Measurements from ENCODE around the gene SUGCT.

GRCh38 chr7:40298421-40298820 lies 163.6 kb downstream of the SUGCT start:
- TF ChIP-seq, protein P1, sequence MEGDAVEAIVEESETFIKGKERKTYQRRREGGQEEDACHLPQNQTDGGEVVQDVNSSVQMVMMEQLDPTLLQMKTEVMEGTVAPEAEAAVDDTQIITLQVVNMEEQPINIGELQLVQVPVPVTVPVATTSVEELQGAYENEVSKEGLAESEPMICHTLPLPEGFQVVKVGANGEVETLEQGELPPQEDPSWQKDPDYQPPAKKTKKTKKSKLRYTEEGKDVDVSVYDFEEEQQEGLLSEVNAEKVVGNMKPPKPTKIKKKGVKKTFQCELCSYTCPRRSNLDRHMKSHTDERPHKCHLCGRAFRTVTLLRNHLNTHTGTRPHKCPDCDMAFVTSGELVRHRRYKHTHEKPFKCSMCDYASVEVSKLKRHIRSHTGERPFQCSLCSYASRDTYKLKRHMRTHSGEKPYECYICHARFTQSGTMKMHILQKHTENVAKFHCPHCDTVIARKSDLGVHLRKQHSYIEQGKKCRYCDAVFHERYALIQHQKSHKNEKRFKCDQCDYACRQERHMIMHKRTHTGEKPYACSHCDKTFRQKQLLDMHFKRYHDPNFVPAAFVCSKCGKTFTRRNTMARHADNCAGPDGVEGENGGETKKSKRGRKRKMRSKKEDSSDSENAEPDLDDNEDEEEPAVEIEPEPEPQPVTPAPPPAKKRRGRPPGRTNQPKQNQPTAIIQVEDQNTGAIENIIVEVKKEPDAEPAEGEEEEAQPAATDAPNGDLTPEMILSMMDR (conservative IDR thresholded peaks at IDR 0.05; ENCODE audit: low read depth, low read length): no peak
- TF ChIP-seq EZH2 (IDR thresholded peaks at IDR 0.05; ENCODE audit: borderline replicate concordance, low read depth, low read length, poor library complexity, severe bottlenecking): no peak

Measured in A673 (cell line).